HepG2 (cell line): Measurements from ENCODE around the gene SLC25A10. TPM values are rescaled to one million over a fixed set of nuclear protein-coding genes. Genes with fewer than 3 reads are reported as not detected.

Experiments
- AFF4 ChIP-seq: sonication (generic); formaldehyde crosslinking; IDR thresholded peaks from 2 replicates; pipeline ENCODE4 v1.4.0; 2020; ENCODE audit warnings: missing genetic modification reagents
- ATF7-NPFF ChIP-seq: sonication (generic); formaldehyde crosslinking; IDR thresholded peaks from 2 replicates; pipeline ENCODE4 v1.8.1; 2023; ENCODE audit warnings: mild to moderate bottlenecking, low read depth, missing genetic modification reagents, moderate library complexity
- EHMT2 ChIP-seq: fragments of 200-600 bp; sonication (generic); IDR thresholded peaks from 2 replicates; pipeline ENCODE4 v1.7.0; 2017; ENCODE audit warnings: antibody characterized with exemption, low read depth, low read length, borderline replicate concordance
- KDM6A ChIP-seq: IDR thresholded peaks from 2 replicates; pipeline ENCODE4 v1.6.1; 2016; ENCODE audit warnings: low read depth
- NFAT5 ChIP-seq: sonication (generic); formaldehyde crosslinking; IDR thresholded peaks from 2 replicates; pipeline ENCODE4 v1.4.0; 2020; ENCODE audit warnings: missing genetic modification reagents
- NFE2L1 ChIP-seq: sonication (generic); formaldehyde crosslinking; IDR thresholded peaks from 2 replicates; pipeline ENCODE4 v1.4.0; 2020; ENCODE audit warnings: missing genetic modification reagents, mild to moderate bottlenecking, borderline replicate concordance
- ZNF629 ChIP-seq: sonication (generic); formaldehyde crosslinking; conservative IDR thresholded peaks from 2 replicates; pipeline ENCODE4 v1.5.0; 2020; ENCODE audit warnings: missing genetic modification reagents
- ZNF720 ChIP-seq: sonication (generic); formaldehyde crosslinking; IDR thresholded peaks from 2 replicates; pipeline ENCODE4 v1.4.0; 2020; ENCODE audit warnings: missing genetic modification reagents
- polyA plus RNA-seq, 8 experiments: library from polyadenylated mRNA; depleted of rRNA in 3 of 8; stranded (reverse) in 7 of 8; unstranded in 1 of 8; fragments of >200 nt; fragmentation: Illumina TruSeq in 4 of 8; extraction: Trizol in 4 of 8; gene quantifications; 2 replicates each; pipeline versions ENCODE4 v1.2.1 to v1.2.3, GENCODE V29; 2011 to 2016; ENCODE audit warnings: low read depth in 4 of 8, missing spikeins in 1 of 8, mixed read lengths in 1 of 8; ENCODE audit not compliant: insufficient read depth in 1 of 8
- total RNA-seq, 5 experiments: library from RNA; depleted of rRNA; stranded (reverse); fragments of >200 nt; fragmentation: Illumina TruSeq; extraction: Trizol; gene quantifications; 2 replicates each; pipeline ENCODE4 v1.2.3, GENCODE V29; 2016; ENCODE audit warnings: low read depth in 1 of 5
- TF ChIP-seq, protein P1 (sequence below), 2 experiments: IDR thresholded peaks; 2 replicates each; pipeline ENCODE4 v1.6.1; 2011 to 2012; ENCODE audit warnings: low read length in 2 of 2, borderline replicate concordance in 1 of 2, low read depth in 1 of 2, mild to moderate bottlenecking in 1 of 2, moderate library complexity in 1 of 2
- TF ChIP-seq, protein P2 (sequence below): sonication (generic); formaldehyde crosslinking; IDR thresholded peaks from 2 replicates; pipeline ENCODE4 v1.4.0; 2020; ENCODE audit warnings: mild to moderate bottlenecking, missing genetic modification reagents, borderline replicate concordance

Gene SLC25A10
- total and polyA plus RNA-seq, 2 of the 13 experiments (the other 11 are each of a cell fraction or from before 2014, with no cell fraction given), result 46.5 to 140 TPM

DNA sequence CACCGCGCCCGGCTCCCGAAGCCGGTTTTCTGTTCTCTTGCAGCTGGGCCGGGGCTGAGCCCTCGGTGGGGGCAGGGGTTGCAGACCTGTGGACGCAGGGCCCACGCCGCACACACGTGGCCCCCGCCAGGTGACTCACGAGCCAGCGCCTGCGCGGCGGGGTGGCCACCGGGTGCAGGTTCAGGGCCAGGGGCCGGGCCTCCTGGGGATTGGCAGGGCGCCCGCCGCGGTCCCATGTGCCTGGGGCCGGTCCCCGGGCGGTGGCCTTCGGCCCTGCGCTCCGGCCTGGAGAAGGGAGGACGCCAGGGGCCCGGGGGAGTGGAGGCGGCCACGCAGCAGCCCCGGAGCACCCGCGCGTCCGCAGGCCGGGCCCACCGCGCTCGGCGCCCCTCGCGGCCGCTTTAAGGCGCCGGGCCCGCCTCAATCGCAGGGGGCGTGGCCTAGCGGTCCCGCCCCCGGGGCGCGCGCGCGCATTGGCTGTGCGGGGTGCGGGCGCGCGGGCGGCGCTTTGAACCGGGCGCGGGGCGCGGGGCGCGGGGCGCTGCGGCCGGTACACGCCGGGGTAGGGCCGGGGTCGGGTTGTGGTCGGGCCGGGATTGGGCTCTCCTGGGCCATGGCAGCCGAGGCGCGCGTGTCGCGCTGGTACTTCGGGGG is at the start of gene SLC25A10 (continued):
- TF ChIP-seq, protein P1, sequence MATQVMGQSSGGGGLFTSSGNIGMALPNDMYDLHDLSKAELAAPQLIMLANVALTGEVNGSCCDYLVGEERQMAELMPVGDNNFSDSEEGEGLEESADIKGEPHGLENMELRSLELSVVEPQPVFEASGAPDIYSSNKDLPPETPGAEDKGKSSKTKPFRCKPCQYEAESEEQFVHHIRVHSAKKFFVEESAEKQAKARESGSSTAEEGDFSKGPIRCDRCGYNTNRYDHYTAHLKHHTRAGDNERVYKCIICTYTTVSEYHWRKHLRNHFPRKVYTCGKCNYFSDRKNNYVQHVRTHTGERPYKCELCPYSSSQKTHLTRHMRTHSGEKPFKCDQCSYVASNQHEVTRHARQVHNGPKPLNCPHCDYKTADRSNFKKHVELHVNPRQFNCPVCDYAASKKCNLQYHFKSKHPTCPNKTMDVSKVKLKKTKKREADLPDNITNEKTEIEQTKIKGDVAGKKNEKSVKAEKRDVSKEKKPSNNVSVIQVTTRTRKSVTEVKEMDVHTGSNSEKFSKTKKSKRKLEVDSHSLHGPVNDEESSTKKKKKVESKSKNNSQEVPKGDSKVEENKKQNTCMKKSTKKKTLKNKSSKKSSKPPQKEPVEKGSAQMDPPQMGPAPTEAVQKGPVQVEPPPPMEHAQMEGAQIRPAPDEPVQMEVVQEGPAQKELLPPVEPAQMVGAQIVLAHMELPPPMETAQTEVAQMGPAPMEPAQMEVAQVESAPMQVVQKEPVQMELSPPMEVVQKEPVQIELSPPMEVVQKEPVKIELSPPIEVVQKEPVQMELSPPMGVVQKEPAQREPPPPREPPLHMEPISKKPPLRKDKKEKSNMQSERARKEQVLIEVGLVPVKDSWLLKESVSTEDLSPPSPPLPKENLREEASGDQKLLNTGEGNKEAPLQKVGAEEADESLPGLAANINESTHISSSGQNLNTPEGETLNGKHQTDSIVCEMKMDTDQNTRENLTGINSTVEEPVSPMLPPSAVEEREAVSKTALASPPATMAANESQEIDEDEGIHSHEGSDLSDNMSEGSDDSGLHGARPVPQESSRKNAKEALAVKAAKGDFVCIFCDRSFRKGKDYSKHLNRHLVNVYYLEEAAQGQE (IDR thresholded peaks at IDR 0.05; ENCODE audit: borderline replicate concordance in 1 of 2, low read depth in 1 of 2, low read length in 2 of 2), result no peak
- TF ChIP-seq EHMT2 (no peak), AFF4 (no peak), ZNF629 (peak; percentile 77), KDM6A (peak; percentile 85), NFE2L1 (CRISPR knock-in tag) (peak; percentile 93; the same call in 1 of the 2 replicates), ZNF720 (CRISPR knock-in tag) (peak; percentile 95; the same call in 1 of the 2 replicates), ATF7-NPFF (CRISPR knock-in tag) (peak; percentile 99), NFAT5 (peak; percentile 98)
- TF ChIP-seq, protein P2, sequence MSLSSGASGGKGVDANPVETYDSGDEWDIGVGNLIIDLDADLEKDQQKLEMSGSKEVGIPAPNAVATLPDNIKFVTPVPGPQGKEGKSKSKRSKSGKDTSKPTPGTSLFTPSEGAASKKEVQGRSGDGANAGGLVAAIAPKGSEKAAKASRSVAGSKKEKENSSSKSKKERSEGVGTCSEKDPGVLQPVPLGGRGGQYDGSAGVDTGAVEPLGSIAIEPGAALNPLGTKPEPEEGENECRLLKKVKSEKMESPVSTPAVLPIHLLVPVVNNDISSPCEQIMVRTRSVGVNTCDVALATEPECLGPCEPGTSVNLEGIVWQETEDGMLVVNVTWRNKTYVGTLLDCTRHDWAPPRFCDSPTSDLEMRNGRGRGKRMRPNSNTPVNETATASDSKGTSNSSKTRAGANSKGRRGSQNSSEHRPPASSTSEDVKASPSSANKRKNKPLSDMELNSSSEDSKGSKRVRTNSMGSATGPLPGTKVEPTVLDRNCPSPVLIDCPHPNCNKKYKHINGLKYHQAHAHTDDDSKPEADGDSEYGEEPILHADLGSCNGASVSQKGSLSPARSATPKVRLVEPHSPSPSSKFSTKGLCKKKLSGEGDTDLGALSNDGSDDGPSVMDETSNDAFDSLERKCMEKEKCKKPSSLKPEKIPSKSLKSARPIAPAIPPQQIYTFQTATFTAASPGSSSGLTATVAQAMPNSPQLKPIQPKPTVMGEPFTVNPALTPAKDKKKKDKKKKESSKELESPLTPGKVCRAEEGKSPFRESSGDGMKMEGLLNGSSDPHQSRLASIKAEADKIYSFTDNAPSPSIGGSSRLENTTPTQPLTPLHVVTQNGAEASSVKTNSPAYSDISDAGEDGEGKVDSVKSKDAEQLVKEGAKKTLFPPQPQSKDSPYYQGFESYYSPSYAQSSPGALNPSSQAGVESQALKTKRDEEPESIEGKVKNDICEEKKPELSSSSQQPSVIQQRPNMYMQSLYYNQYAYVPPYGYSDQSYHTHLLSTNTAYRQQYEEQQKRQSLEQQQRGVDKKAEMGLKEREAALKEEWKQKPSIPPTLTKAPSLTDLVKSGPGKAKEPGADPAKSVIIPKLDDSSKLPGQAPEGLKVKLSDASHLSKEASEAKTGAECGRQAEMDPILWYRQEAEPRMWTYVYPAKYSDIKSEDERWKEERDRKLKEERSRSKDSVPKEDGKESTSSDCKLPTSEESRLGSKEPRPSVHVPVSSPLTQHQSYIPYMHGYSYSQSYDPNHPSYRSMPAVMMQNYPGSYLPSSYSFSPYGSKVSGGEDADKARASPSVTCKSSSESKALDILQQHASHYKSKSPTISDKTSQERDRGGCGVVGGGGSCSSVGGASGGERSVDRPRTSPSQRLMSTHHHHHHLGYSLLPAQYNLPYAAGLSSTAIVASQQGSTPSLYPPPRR (CRISPR knock-in tag), result peak; percentile 87
